ENCODE results near the gene HS3ST6. TPM values are rescaled to one million over a fixed set of nuclear protein-coding genes. Genes with fewer than 3 reads are reported as not detected.

HS3ST6 gene
- total RNA-seq, 1 experiment from 2014 or later, result 1.0 TPM

GRCh38 chr16:1871974-1872635, 46.1 kb downstream of the HS3ST6 start, which contains the start of gene MEIOB (continued):
- TF ChIP-seq CTCF (IDR thresholded peaks at IDR 0.05), result no peak
- TF ChIP-seq ATF3 (CRISPR knock-in tag; conservative IDR thresholded peaks at IDR 0.05), result no peak
- no peak for TF ChIP-seq ZNF416 (CRISPR knock-in tag; IDR thresholded peaks at IDR 0.05)
- no peak for TF ChIP-seq CREB1 (CRISPR knock-in tag; IDR thresholded peaks at IDR 0.05)
- no peak for TF ChIP-seq CBFB (CRISPR knock-in tag; IDR thresholded peaks at IDR 0.05; ENCODE audit: low read depth)
- no peak for TF ChIP-seq TEAD4 (CRISPR knock-in tag; IDR thresholded peaks at IDR 0.05)
- no peak for TF ChIP-seq PRRX2 (CRISPR knock-in tag; IDR thresholded peaks at IDR 0.05)
- no peak for TF ChIP-seq USF2 (CRISPR knock-in tag; IDR thresholded peaks at IDR 0.05)
- TF ChIP-seq ZNF219 (CRISPR knock-in tag; IDR thresholded peaks at IDR 0.05; ENCODE audit: borderline replicate concordance), result no peak
- TF ChIP-seq ZNF121 (CRISPR knock-in tag; IDR thresholded peaks at IDR 0.05), result no peak
- TF ChIP-seq NR1H2 (CRISPR knock-in tag; IDR thresholded peaks at IDR 0.05), result no peak
- TF ChIP-seq ZMAT4 (CRISPR knock-in tag; IDR thresholded peaks at IDR 0.05), result no peak
- TF ChIP-seq ZNF317 (CRISPR knock-in tag; IDR thresholded peaks at IDR 0.05; ENCODE audit: borderline replicate concordance, low read depth), result no peak
- TF ChIP-seq GRHL2 (CRISPR knock-in tag; IDR thresholded peaks at IDR 0.05; ENCODE audit: insufficient replicate concordance, severe bottlenecking), result no peak
- no peak for TF ChIP-seq STAT6 (CRISPR knock-in tag; conservative IDR thresholded peaks at IDR 0.05; ENCODE audit: low read depth)
- TF ChIP-seq NFATC4 (CRISPR knock-in tag; IDR thresholded peaks at IDR 0.05), result no peak
- no peak for TF ChIP-seq ARID4B (CRISPR knock-in tag; IDR thresholded peaks at IDR 0.05; ENCODE audit: borderline replicate concordance)
- no peak for TF ChIP-seq ZBTB21 (CRISPR knock-in tag; IDR thresholded peaks at IDR 0.05; ENCODE audit: borderline replicate concordance)
- no peak for TF ChIP-seq SOX15 (CRISPR knock-in tag; IDR thresholded peaks at IDR 0.05)
- no peak for TF ChIP-seq PRDM15 (CRISPR knock-in tag; IDR thresholded peaks at IDR 0.05)
- TF ChIP-seq FOXK1 (CRISPR knock-in tag; IDR thresholded peaks at IDR 0.05), result peak; percentile 62
- no peak for TF ChIP-seq GTF2I (CRISPR knock-in tag; conservative IDR thresholded peaks at IDR 0.05)
- no peak for TF ChIP-seq ERG (CRISPR knock-in tag; IDR thresholded peaks at IDR 0.05)

All from WTC11 (cell line).